GF-D8 (cell line): ENCODE measurements around the gene PTPRE.

ENCODE experiments used
- DNase-seq: peaks from one replicate; lab custom pipeline; 2025; lab: John Stamatoyannopoulos, UW

PTPRE gene

GRCh38 chr10:128046156-128046952 is 139.5 kb downstream of the PTPRE start:
- DNase-seq, result no peak

GRCh38 chr10:128046953-128047290 is 140.0 kb downstream of the PTPRE start:
- no peak for DNase-seq

GRCh38 chr10:128047351-128047750 is 140.4 kb downstream of the PTPRE start:
- peak; percentile 79 for DNase-seq

GRCh38 chr10:128047991-128048818 is 141.3 kb downstream of the PTPRE start:
- DNase-seq, result peak; percentile 66

GRCh38 chr10:128048819-128049210 is 141.9 kb downstream of the PTPRE start:
- no peak for DNase-seq

GRCh38 chr10:128049226-128050120 is 142.6 kb downstream of the PTPRE start:
- DNase-seq, result no peak

- no peak for DNase-seq
Observed at GRCh38 chr10:128050121-128050516, 143.2 kb downstream of the PTPRE start.

GRCh38 chr10:128050936-128051335 is 144.0 kb downstream of the PTPRE start:
- DNase-seq, result peak; percentile 46

GRCh38 chr10:128051548-128051947 is 144.6 kb downstream of the PTPRE start:
- DNase-seq, result no peak

GRCh38 chr10:128052696-128053095 is 145.8 kb downstream of the PTPRE start:
- no peak for DNase-seq

- DNase-seq, result no peak
Observed at GRCh38 chr10:128053356-128053755, 146.5 kb downstream of the PTPRE start.

GRCh38 chr10:128054163-128054970 is 147.5 kb downstream of the PTPRE start:
- DNase-seq, result no peak

- DNase-seq, result no peak
Observed at GRCh38 chr10:128055061-128055868, 148.4 kb downstream of the PTPRE start.

- DNase-seq, result no peak
Observed at GRCh38 chr10:128056303-128057050, 149.6 kb downstream of the PTPRE start.

GRCh38 chr10:128058106-128058749 is 151.3 kb downstream of the PTPRE start:
- no peak for DNase-seq

GRCh38 chr10:128058750-128059134 is 151.8 kb downstream of the PTPRE start:
- no peak for DNase-seq

- DNase-seq, result no peak
Observed at GRCh38 chr10:128059266-128059981, 152.5 kb downstream of the PTPRE start.

- DNase-seq, result no peak
Observed at GRCh38 chr10:128059982-128060293, 153.0 kb downstream of the PTPRE start.
